Suppressor macrophage (primary cell): ENCODE data around the gene C11orf58.

Experiments
- DNase-seq, 4 experiments: peaks; one replicate each; pipeline ENCODE4 v3.0.0-alpha.2; 2020 to 2022

The C11orf58 gene

DNA sequence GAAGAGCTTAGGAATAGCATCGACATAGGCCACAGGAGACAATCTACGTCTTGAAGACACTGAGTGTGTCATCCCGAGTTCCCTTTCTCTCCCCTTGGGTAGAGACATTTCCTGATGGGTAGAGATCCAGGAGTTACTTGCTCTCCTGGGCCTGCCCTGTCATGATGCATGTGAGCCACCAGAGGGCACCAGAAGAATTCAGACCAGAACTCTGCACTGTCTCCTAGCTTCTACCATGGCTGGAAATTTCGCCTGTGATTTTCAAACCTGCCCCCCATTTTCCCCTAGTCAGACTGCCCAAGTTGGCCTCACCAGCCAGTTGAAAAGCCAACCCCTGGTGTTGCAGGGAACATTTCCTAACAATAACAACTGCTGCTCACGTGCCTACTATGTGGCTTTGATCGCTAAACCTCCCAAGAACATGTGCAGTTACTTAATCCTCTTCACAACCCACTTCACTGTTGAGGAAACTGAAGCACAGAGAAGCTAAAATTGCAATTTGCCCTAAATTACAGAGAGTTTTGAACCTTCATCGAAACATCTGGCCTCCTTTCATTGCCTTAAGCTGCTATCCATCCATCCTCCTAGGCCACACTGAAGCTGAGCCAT is 47.2 kb downstream of the C11orf58 start:
- DNase-seq, result peak; percentile 80 to 88 (median 82)

DNA sequence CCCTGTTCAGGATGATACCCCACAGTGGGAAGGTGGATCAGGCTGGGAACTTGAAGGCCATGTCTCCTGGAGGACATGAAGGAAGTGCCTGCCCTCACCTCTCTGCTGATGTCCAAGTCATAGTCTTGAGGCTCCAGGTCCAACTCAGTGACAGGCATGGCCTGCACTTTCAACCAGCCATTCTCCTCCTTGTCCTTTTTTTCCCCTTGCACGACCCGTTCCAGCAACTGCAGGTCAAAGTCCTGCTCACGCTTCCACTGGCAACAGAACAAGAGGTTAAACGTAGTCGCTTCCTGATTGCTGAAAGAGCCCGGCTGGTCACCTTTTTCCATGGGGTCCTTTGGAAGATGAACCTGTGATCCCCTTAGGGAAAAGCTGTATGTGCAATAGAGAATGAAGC is 47.7 kb downstream of the C11orf58 start:
- DNase-seq, result no peak

DNA sequence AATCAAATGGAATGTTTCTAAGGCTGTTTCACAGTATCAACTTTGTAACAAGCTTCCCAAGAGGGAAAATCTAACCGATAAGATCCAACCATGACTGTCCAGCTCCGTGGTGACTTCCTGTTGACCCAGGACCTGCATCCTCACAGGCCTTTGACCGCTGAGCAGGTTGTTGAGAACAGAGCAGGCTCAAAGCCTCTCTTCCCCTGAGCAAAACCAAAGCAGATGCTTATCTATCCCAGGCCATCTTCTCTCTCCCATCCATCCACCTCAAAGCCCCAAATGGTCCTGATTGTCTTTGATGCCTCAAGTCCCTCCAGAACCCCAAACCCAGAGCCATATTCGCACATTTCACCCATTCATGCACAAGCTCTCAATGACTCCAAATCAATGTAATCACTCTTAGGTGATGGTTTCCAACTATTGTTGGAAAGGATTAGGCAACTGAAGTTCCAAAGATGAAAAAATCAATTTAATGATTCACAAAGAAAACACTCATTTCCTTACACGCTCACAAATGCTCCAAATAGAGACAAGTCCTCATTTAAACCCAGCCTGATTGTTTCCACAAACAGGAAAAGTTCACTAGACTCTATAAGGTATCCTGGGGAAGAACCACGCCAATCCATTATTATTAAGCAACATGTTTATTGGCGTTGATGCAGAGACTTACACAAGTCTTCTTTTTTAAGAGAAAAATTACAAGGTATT is 48.7 kb downstream of the C11orf58 start:
- no peak for DNase-seq

GRCh38 chr11:16788141-16789062 is 50.0 kb downstream of the C11orf58 start:
- DNase-seq, result peak; percentile 77 to 89 (median 86)

- no peak for DNase-seq
Observed at GRCh38 chr11:16789063-16789420, 50.6 kb downstream of the C11orf58 start.

DNA sequence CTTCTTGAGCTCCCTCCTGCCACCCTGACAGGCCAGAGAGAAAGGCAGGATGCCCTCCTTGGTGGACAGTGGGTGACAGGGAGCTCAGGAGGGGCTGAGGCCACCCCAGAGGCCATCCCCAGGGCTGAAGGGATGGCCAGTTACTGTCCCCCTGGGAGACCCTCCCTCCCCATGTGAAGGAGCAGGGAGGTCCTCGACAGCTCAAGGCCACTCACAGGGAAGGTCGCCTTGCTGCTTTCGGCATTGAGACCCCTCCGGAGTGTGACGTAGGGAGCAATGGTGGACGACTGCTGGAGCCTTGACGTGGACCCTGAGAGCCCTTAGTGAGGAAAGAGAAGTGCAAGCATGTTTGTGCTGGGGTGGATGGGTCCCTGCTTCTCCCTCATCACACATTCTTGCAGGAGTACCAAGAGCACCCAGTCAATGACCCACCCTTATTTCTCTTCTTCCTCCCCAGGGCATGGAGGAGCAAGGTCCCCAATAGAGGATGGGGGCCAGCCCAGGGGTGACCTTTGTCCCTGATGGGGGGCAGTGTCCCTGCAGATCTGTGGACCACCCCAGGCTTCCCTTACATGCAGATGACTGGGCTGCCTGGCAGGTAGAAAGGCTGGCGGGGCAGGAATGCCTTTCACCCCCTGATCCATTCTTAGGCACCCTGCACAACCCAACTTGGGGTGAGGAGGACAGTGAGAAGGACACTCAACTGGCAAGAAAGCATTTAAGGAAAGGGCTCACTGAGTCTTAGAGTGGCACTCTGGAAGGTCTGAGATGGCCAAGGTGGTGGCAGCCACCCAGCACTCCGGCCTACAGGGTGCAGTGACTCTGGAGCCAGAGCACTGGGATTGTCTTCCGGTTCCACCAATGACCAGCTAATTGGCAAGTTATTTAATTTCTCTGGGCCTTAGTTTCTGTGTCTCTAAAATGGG is 51.4 kb downstream of the C11orf58 start:
- DNase-seq, result no peak

DNA sequence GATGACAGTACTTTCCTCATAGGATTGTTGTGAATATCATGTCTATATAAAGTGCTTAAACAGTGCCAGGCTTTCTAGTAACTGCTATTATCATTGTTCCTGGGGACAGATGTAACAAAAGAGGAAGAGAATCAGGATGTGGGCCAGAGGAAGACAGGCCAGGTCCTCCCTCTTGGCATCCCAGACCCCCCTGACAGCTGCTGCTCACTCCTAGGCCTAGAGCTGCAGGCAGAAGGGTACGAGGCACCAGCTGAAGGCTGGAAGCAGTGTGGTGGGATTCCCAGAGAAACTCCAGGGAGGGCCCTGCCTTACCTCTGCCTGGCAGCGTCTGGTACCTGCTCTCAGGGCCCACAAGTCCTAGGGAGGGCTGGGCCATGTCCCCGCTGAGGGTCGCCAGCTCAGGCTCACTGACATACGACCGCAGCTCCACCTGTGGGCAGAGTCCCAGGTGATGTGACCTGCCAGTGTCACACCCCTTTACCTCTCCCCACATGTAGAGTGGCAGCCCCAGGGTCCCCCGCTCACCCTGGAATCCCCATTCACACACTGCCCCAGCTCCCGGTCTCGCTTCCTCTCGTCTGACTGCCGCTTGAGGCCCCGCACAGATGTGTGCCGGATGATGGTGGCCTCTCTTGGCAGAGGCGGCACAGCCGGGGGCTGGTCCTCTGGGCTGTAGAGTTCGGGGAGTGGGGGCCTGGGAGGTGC is 52.2 kb downstream of the C11orf58 start:
- DNase-seq, result peak in 3 of 4 experiments; percentile 25 to 31 (median 29)

DNA sequence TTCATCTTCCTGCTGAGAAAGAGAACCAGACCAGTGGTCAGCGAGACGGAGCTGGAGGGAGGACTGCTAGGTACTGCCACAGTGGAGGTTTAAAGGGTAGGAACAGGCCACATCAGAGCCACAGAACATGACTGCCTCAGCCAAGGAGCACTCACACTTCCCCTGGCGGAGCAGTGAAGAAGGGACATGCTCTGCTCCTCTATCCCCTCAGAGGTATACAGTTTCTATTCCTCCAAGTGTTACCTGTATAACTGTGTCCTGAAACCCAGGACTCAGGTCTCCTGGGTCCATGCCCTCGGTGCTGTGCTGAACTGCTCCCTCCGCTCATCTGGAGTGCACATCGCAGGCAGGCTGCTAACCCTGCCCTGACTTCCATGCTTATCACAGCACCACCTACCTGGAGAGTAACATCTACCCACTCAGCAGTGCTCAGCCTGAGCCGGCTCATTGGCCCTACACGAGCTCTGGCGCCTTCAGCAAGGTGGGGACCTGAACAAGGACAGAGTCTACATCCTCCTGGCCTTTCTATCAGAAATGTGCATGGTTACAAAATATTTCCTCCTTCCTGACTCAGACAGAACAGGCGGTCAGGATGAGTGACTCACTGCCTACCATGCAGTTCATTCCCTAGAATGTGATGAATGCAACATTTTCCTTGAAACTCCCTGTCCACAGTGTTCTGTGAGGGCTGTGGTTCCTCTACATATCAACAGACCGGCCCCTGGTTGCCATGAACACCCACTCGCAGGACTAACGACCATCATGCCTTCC is 52.9 kb downstream of the C11orf58 start:
- DNase-seq, result peak; percentile 83 to 96 (median 90)

GRCh38 chr11:16792426-16792825 is 54.0 kb downstream of the C11orf58 start:
- peak in 1 of 4 experiments; percentile 47 for DNase-seq

DNA sequence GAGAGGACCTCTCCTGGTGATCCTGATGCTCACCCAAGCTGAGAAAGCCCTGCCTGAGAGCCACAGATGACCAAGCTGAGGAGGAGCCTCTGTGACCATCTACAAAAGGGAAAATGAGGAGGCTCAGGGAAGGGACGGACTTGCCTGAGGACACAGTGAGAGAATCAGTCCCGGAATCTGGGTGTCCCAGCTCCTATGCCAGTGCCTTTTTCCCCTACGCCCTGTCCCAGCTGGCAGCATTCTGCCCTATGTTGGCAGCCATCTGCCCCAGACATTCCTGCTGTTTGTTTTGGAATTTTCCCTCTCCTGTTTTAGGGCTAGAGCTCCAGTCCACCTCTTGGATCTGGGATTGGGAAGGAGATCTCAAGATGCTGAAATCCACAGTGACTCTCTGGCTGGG is 54.6 kb downstream of the C11orf58 start:
- DNase-seq, result no peak

DNA sequence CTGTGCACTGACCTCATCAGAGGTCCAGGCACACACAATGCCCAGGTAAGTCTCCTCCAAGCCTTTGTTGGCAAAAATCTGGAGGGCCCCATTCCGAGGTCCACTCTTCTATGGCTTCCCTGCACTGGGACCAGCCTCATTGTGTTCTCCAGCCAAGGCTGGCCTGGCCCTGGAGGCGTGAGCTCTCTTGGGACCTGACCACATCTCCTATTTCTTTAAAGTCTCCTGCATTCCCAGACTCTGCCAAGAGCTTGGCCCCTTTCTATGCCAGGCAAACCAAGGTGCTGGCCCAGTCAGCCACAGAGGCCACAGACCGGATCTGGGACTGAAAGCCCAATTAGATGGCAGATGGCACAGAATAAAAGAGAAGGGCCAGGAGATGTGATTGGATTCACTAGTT is 55.1 kb downstream of the C11orf58 start:
- DNase-seq, result no peak

DNA sequence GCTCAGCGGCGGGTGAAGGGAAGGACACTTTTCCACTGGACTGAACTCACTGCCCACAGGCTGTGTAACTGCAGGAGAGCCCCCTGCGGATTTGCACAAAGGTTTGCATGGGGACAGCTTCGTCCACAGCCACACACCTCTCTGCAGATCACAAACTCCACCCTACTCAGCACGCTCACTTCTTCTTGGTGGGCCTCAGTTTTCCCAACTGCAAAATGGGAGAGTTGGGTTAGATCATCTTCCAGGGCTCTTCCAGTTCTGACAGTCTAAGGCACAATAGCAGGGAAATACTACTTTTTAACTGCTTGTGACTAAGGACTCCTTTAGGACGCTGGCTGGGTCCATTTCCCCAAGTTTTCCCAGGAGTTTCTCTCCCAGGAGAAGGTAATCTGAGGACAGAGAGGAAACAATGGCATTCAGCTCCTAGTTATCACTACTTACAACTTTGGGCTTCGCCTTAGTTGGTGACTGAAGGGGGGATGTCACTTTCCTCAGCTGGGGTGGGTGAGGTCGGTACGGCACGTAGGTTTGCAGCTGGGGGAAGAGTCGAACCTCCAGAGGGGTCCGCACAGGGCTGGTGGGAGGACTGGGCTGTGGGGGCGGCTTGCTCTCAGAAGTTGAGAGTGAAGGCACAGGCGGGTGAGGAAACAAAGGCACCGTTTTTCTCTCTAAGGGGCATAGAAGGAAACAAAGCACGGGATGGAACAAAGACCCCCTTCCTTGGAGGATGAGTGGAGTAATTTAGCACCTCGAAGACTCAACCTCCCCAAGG is 55.8 kb downstream of the C11orf58 start:
- no peak for DNase-seq

GRCh38 chr11:16795146-16795545 is 56.7 kb downstream of the C11orf58 start:
- peak; percentile 78 to 90 (median 80) for DNase-seq

- no peak for DNase-seq
Observed at GRCh38 chr11:16796311-16796710, 57.9 kb downstream of the C11orf58 start.

GRCh38 chr11:16797776-16798175 is 59.3 kb downstream of the C11orf58 start:
- no peak for DNase-seq

DNA sequence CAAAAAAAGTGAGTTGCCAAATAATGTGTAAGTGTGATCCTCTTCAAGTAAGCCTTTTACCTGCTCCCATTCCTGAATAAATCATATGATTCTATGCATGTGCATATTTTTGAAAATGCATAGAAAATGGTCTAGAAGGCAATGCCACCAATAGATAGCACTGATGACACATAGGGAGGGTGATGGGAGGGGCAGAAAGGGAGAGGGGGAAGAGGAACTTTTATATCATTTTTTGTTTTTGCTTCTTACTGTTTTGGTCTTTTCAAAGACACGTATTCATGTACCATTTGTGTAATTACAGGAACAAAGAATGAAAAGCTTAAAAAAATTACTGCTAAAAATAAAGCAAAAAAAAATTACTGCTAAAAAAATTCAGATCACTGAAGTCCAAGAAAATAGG is 60.8 kb downstream of the C11orf58 start:
- peak in 2 of 4 experiments; percentile 36 to 47 for DNase-seq

- no peak for DNase-seq
Observed at GRCh38 chr11:16799890-16800289, 61.4 kb downstream of the C11orf58 start.

GRCh38 chr11:16800382-16800781 is 61.9 kb downstream of the C11orf58 start:
- no peak for DNase-seq

GRCh38 chr11:16801288-16801980 is 63.0 kb downstream of the C11orf58 start:
- DNase-seq, result no peak
